Gastrocnemius medialis (tissue), 4 donors: ENCODE data around the gene CIAO3. TPM values are rescaled to one million over a fixed set of nuclear protein-coding genes. Genes with fewer than 3 reads are reported as not detected.

Experiments used
- ATAC-seq, 2 donors: fragments of 150-250 bp; one replicate each; pipeline ENCODE4 v1.9.1; 2016
- DNase-seq, 2 donors: peaks; one replicate each; pipeline ENCODE4 v3.0.0-alpha.2; 2019
- H3K27ac ChIP-seq, 4 donors: fragments of 200-600 bp; sonication (generic); 1 replicate in 1 of 4; 2 replicates in 3 of 4; pipeline ENCODE4 v1.5.1; 2016 to 2018; ENCODE audit warnings: mild to moderate bottlenecking in 2 of 4, moderate library complexity in 1 of 4
- H3K27me3 ChIP-seq, 3 donors: fragments of 200-600 bp; sonication (generic) in 2 of 3; 1 replicate in 1 of 3; 2 replicates in 2 of 3; pipeline versions ENCODE4 v1.5.1 to v1.6.0; 2016 to 2019; ENCODE audit warnings: mild to moderate bottlenecking in 1 of 3, moderate library complexity in 1 of 3
- H3K36me3 ChIP-seq, 2 donors: fragments of 200-600 bp; sonication (generic) in 1 of 2; one replicate each; pipeline ENCODE4 v1.5.1; 2017 to 2018
- H3K4me1 ChIP-seq, 2 donors: fragments of 200-600 bp; sonication (generic) in 1 of 2; one replicate each; pipeline ENCODE4 v1.5.1; 2016 to 2017; ENCODE audit warnings: mild to moderate bottlenecking in 2 of 2
- H3K4me3 ChIP-seq, 4 donors: fragments of 200-600 bp; sonication (generic) in 3 of 4; 1 replicate in 1 of 4; 2 replicates in 3 of 4; pipeline ENCODE4 v1.5.1; 2016 to 2019; ENCODE audit warnings: mild to moderate bottlenecking in 2 of 4
- H3K9me3 ChIP-seq, 3 donors: fragments of 200-600 bp; sonication (generic) in 2 of 3; 1 replicate in 1 of 3; 2 replicates in 2 of 3; pipeline ENCODE4 v1.5.1; 2016 to 2019
- POLR2A ChIP-seq, 2 donors: fragments of 450-650 bp; IDR thresholded peaks; one replicate each; pipeline ENCODE4 v1.6.1; 2017; ENCODE audit warnings: antibody characterized with exemption in 2 of 2, mild to moderate bottlenecking in 2 of 2, moderate library complexity in 2 of 2
- in situ Hi-C, 4 donors: fragments of 200-750 bp; cut with MboI; loops; one replicate each; pipeline versions ENCODE4 v1.15.0 to v1.8.0; 2017; ENCODE audit warnings: low sequenced_read_pairs in 4 of 4
- intact Hi-C: fragments of 100-400 bp; cut with DNase I; formaldehyde crosslinking; loops from one replicate; pipeline ENCODE4 v1.15.1; 2023; ENCODE audit warnings: low total_unique reads
- total RNA-seq, 4 donors: library from RNA; depleted of rRNA; stranded (reverse); fragments of >200 nt; gene quantifications; one replicate each; pipeline versions ENCODE4 v1.1.0 to v1.2.3, GENCODE V29; 2016
- TF ChIP-seq, protein P1 (sequence below), 5 experiments: fragments of 450-650 bp in 3 of 5; fragments of 200-600 bp in 2 of 5; sonication (generic) in 2 of 5; IDR thresholded peaks in 4 of 5; conservative IDR thresholded peaks in 1 of 5; 1 replicate in 4 of 5; 2 replicates in 1 of 5; pipeline ENCODE4 v1.5.1; 2016 to 2019; ENCODE audit warnings: antibody characterized with exemption in 5 of 5, mild to moderate bottlenecking in 3 of 5, moderate library complexity in 3 of 5

CIAO3 gene
- total RNA-seq, 4 donors from 2014 or later = 16.1 to 48.5 (median 21.6) TPM

DNA sequence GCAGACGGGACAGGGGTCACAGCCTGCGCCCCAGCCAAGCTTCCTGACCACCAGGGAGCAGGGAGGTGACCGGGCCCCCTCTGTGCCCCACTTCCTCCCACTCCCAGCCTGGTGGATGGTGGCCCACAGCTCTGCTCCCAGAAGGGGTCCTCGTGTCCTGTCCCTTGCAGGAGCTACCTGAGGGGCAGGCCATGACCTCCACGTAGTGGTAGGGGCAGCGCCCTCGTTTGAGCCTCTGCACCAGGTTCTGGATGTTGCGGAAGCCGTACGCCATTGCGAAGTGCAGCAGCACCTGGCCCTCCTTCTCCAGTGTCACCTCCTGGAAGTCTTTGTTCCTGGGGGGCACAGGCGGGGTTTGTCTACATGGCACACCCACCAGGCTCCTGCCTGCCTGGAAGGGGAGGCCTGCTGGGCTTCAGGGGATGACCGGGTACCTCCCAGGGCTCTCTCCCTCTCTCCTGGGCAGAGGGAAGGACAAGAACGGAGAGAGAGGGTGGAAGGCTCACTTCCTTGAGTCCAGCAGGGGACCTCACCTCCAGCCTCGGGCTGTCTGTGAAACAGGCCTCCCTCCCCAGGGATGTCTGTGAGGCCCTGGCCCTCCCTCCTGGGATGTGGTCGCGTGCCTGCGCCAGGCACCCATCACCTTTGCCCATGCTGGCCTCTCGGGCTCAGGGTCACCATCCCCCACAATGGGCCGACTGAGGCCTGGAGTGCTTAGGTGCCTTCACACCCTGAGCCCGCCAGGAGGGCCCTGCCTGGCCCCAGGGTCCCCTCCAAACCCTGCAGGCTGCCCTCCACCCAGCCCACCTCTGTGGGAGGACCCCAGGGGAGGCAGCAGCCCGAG is 9.9 kb downstream of the CIAO3 start:
- H3K4me3 ChIP-seq = no peak overlapping the region
- peaks cover 6 to 11% of the 10 kb centered on the region in 2 donors for H3K4me1 ChIP-seq
- DNase-seq (no peak), ATAC-seq (no peak)
- intact Hi-C loops = no loop called here
- TF ChIP-seq, protein P1, sequence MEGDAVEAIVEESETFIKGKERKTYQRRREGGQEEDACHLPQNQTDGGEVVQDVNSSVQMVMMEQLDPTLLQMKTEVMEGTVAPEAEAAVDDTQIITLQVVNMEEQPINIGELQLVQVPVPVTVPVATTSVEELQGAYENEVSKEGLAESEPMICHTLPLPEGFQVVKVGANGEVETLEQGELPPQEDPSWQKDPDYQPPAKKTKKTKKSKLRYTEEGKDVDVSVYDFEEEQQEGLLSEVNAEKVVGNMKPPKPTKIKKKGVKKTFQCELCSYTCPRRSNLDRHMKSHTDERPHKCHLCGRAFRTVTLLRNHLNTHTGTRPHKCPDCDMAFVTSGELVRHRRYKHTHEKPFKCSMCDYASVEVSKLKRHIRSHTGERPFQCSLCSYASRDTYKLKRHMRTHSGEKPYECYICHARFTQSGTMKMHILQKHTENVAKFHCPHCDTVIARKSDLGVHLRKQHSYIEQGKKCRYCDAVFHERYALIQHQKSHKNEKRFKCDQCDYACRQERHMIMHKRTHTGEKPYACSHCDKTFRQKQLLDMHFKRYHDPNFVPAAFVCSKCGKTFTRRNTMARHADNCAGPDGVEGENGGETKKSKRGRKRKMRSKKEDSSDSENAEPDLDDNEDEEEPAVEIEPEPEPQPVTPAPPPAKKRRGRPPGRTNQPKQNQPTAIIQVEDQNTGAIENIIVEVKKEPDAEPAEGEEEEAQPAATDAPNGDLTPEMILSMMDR (IDR thresholded peaks at IDR 0.05 in 4 of 5, conservative IDR thresholded peaks at IDR 0.05 in 1 of 5) = no peak
- TF ChIP-seq POLR2A (IDR thresholded peaks at IDR 0.05) = no peak
- no peak overlapping the region for H3K27ac ChIP-seq
- H3K9me3 ChIP-seq = no peaks in the 10 kb centered on the region
- in situ Hi-C loops = no loop called here
- H3K36me3 ChIP-seq = peaks cover 0 to 46% of the 10 kb centered on the region in 2 donors
- H3K27me3 ChIP-seq = peaks cover 18 to 28% (median 25%) of the 10 kb centered on the region in 3 donors

DNA sequence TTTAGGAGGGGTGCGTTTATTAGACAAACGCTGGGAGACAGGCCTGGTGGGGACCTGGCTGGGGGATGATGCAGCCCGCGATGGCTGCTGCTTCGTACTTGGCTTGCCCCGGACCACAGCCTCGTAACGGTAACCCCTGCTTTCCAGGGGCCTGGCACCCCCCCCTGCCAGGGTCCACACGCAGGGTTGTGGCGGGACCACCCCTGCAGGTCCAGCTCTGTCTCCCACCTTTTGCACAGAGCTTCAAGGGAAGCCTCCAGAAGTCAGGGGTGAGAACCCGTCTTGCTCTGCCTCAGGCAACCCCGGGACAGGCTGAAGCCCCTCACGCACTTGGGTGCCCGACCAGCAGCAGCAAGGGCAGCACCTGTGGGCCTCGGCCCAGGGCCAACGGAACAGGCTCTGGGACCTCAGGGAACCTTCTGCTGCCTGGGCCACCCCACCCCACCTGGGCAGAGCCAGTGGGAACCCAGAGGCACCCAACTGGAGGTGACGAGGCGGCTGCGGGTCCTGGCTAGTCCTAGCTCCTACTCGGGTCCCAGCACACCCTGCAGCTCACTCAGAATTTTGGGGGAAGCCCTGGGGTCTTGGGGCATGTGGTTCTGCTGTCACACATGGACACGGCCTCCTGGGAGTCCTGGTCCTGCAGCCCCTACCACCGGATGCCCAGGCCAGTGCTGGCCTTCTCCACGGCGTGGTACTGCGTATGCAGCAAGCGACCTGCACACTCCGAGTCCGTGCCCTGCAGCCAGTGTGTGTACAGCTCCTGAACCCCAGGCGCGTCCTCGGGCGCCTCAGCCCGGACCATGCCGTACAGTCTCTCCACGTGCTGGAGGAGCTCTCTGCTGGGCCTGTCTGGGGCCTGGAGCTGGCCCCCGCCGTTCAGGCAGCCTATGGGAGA is 10.8 kb downstream of the CIAO3 start:
- H3K9me3 ChIP-seq = no peaks in the 10 kb centered on the region
- intact Hi-C loops = no loop called here
- in situ Hi-C loops = no loop called here
- H3K4me3 ChIP-seq = no peak overlapping the region
- DNase-seq (no peak), ATAC-seq (no peak)
- peaks cover 6 to 11% of the 10 kb centered on the region in 2 donors for H3K4me1 ChIP-seq
- H3K27ac ChIP-seq = no peak overlapping the region
- TF ChIP-seq, protein P1 (IDR thresholded peaks at IDR 0.05 in 4 of 5, conservative IDR thresholded peaks at IDR 0.05 in 1 of 5) = no peak
- peaks cover 22 to 36% (median 34%) of the 10 kb centered on the region in 3 donors for H3K27me3 ChIP-seq
- peaks cover 0 to 37% of the 10 kb centered on the region in 2 donors for H3K36me3 ChIP-seq

DNA sequence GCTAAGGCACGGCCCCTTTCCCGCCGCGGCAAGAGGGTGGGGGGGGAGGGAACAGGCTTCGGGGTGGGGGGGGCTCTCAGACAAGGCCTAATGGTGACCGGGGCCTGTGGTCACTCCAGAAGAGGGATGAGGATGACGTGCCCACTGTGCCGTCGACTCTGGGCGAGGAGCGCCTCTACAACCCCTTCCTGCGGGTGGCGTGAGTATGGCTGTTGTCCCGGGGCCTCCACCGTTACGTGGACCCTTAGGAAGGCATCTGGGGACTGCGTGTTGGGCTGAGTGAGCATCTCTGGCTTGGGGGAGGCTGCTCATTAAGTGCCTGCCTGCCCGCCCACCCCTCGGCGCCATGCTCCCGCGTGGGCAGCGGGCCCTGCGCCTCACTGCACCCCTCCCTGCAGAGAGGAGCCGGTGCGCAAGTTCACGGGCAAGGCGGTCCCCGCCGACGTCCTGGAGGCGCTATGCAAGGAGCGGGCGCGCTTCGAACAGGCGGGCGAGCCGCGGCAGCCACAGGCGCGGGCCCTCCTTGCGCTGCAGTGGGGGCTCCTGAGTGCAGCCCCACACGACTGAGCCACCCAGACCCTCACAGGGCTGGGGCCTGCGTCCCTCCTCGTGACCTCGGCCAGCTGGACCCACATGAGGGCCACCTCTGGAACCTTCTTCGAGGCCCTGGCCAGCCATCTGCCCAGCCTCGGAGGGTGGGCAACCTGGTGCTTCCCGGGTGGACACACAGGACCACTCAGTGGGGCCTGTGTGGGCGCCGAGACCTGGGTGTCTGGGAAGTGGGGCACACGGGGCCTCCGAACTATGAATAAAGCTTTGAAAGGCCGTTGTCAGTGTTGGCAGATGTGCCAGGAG is 11.7 kb downstream of the CIAO3 start:
- Histone ChIP-seq H3K4me1 (peaks cover 6 to 11% of the 10 kb centered on the region in 2 donors), H3K27me3 (peaks cover 22 to 38% (median 34%) of the 10 kb centered on the region in 3 donors), H3K36me3 (peaks cover 0 to 28% of the 10 kb centered on the region in 2 donors), H3K9me3 (no peaks in the 10 kb centered on the region), H3K27ac (no peak overlapping the region), H3K4me3 (no peak overlapping the region)
- in situ Hi-C loops (no loop called here), intact Hi-C loops (no loop called here)
- DNase-seq (no peak), ATAC-seq (no peak)
- TF ChIP-seq, protein P1 (IDR thresholded peaks at IDR 0.05 in 4 of 5, conservative IDR thresholded peaks at IDR 0.05 in 1 of 5) = no peak
- TF ChIP-seq POLR2A (IDR thresholded peaks at IDR 0.05) = no peak

DNA sequence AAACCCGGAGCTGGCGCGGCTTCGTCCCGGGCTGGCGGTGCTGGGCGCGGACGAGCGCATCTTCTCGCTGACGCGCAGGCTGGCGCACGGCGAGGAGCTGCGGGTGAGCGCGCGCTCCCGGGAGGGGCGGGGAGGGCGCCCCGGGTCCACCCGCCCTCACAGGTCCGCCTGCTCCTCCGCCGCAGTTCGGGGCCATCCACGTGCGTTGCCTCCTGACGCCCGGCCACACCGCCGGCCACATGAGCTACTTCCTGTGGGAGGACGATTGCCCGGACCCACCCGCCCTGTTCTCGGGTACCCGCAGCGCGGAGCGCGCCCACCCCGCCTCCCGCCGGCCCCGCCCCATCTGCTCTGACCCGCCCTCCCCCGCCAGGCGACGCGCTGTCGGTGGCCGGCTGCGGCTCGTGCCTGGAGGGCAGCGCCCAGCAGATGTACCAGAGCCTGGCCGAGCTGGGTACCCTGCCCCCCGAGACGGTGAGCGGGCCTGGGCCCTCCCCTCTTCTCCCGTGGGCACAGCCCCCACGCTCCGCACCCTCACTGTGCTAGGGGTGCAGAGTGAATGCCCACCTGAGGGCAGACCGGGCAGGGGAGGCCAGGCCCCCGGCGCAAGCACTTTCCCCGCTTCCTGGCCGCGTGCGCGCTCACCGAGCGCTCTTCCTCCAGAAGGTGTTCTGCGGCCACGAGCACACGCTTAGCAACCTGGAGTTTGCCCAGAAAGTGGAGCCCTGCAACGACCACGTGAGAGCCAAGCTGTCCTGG is 12.5 kb downstream of the CIAO3 start:
- ATAC-seq = peak in 1 of 2 donors; percentile 7
- no peak for TF ChIP-seq POLR2A (IDR thresholded peaks at IDR 0.05)
- TF ChIP-seq, protein P1 (IDR thresholded peaks at IDR 0.05 in 4 of 5, conservative IDR thresholded peaks at IDR 0.05 in 1 of 5) = no peak
- H3K4me3 ChIP-seq = peak overlapping the region; percentile 32 to 55 (median 51)

More for the DNA sequence above, 12.5 kb downstream of the CIAO3 start:
- in situ Hi-C loops = no loop called here
- intact Hi-C loops = no loop called here
- Histone ChIP-seq H3K27ac (no peak overlapping the region), H3K27me3 (peaks cover 22 to 38% (median 34%) of the 10 kb centered on the region in 3 donors), H3K4me1 (peaks cover 6 to 11% of the 10 kb centered on the region in 2 donors), H3K9me3 (no peaks in the 10 kb centered on the region), H3K36me3 (peaks cover 0 to 20% of the 10 kb centered on the region in 2 donors)
- no peak for DNase-seq
